ENCODE measurements around the gene TRIAP1.

The TRIAP1 gene

GRCh38 chr12:120425797-120426196 lies 20.4 kb downstream of the TRIAP1 start:
- no peak for FAIRE-seq

GRCh38 chr12:120422892-120423456 lies 23.2 kb downstream of the TRIAP1 start:
- FAIRE-seq = no peak

- no peak for FAIRE-seq
Observed at GRCh38 chr12:120421701-120422100, 24.5 kb downstream of the TRIAP1 start.

- FAIRE-seq = no peak
Observed at GRCh38 chr12:120417917-120418580, 28.1 kb downstream of the TRIAP1 start.

GRCh38 chr12:120416490-120417216 lies 29.5 kb downstream of the TRIAP1 start:
- FAIRE-seq = no peak

- FAIRE-seq = no peak
Observed at GRCh38 chr12:120413901-120414695, 32.1 kb downstream of the TRIAP1 start.

- no peak for FAIRE-seq
Observed at GRCh38 chr12:120412421-120412820, 33.8 kb downstream of the TRIAP1 start.

GRCh38 chr12:120408771-120409170 lies 37.4 kb downstream of the TRIAP1 start:
- no peak for FAIRE-seq

- FAIRE-seq = no peak
Observed at GRCh38 chr12:120406553-120406952, 39.6 kb downstream of the TRIAP1 start.

GRCh38 chr12:120406069-120406468 lies 40.1 kb downstream of the TRIAP1 start:
- FAIRE-seq = no peak

GRCh38 chr12:120404271-120404670 lies 41.9 kb downstream of the TRIAP1 start:
- no peak for FAIRE-seq

- no peak for FAIRE-seq
Observed at GRCh38 chr12:120403869-120404268, 42.3 kb downstream of the TRIAP1 start.

- FAIRE-seq = no peak
Observed at GRCh38 chr12:120402217-120402616, 44.0 kb downstream of the TRIAP1 start.

- FAIRE-seq = no peak
Observed at GRCh38 chr12:120399531-120399930, 46.7 kb downstream of the TRIAP1 start.

GRCh38 chr12:120397824-120398540 lies 48.2 kb downstream of the TRIAP1 start:
- FAIRE-seq = peak; percentile 95

- FAIRE-seq = no peak
Observed at GRCh38 chr12:120394483-120395367, 51.5 kb downstream of the TRIAP1 start.
